RCC 7860 (cell line): ENCODE data around the gene CROCC2.

Source experiments
- DNase-seq: peaks from one replicate; pipeline ENCODE4 v3.0.0-alpha.2; 2015; ENCODE audit warnings: low spot score
- FAIRE-seq: peaks from 2 replicates; lab custom pipeline; 2012; peaks lifted over from hg19 to GRCh38; lab: Jason Lieb, UNC

The CROCC2 gene

GRCh38 chr2:240932001-240932723, 26.0 kb downstream of the CROCC2 start:
- no peak for FAIRE-seq
- no peak for DNase-seq

GRCh38 chr2:240932724-240933047, 26.6 kb downstream of the CROCC2 start:
- no peak for FAIRE-seq
- DNase-seq = no peak

GRCh38 chr2:240933048-240933965, 27.2 kb downstream of the CROCC2 start:
- DNase-seq = no peak
- FAIRE-seq = no peak

GRCh38 chr2:240933966-240934700, 28.0 kb downstream of the CROCC2 start:
- DNase-seq (no peak), FAIRE-seq (no peak)

- FAIRE-seq (no peak), DNase-seq (no peak)
Measured at GRCh38 chr2:240934701-240935102, 28.6 kb downstream of the CROCC2 start.

- FAIRE-seq (no peak), DNase-seq (no peak)
Measured at GRCh38 chr2:240935103-240935876, 29.2 kb downstream of the CROCC2 start.

- FAIRE-seq = no peak
- DNase-seq = no peak
Measured at GRCh38 chr2:240936106-240936505, 30.0 kb downstream of the CROCC2 start.

GRCh38 chr2:240946046-240946445, 39.9 kb downstream of the CROCC2 start:
- DNase-seq (no peak), FAIRE-seq (no peak)

- DNase-seq (no peak), FAIRE-seq (no peak)
Measured at GRCh38 chr2:240946654-240947053, 40.5 kb downstream of the CROCC2 start.

GRCh38 chr2:240947176-240947575, 41.0 kb downstream of the CROCC2 start:
- no peak for FAIRE-seq
- no peak for DNase-seq

GRCh38 chr2:240947607-240948006, 41.5 kb downstream of the CROCC2 start:
- FAIRE-seq = no peak
- no peak for DNase-seq

GRCh38 chr2:240948086-240948485, 42.0 kb downstream of the CROCC2 start:
- no peak for FAIRE-seq

GRCh38 chr2:240948905-240949790, 43.0 kb downstream of the CROCC2 start:
- DNase-seq = no peak
- no peak for FAIRE-seq

More at GRCh38 chr2:240948086-240948485, 42.0 kb downstream of the CROCC2 start:
- no peak for DNase-seq

GRCh38 chr2:240949791-240950705, 43.9 kb downstream of the CROCC2 start:
- no peak for DNase-seq
- FAIRE-seq = no peak

- no peak for FAIRE-seq
- DNase-seq = no peak
Measured at GRCh38 chr2:240951045-240951594, 45.0 kb downstream of the CROCC2 start.

GRCh38 chr2:240952496-240953246, 46.5 kb downstream of the CROCC2 start:
- DNase-seq (no peak), FAIRE-seq (no peak)
